HepG2 (cell line): ENCODE results near the gene DNAJB8. TPM values are rescaled to one million over a fixed set of nuclear protein-coding genes. Genes with fewer than 3 reads are reported as not detected.
A peak's percentile ranks its signal among the peaks of the same experiment; 100 is the strongest.

Experiments
- ELF1 ChIP-seq: sonication (generic); formaldehyde crosslinking; IDR thresholded peaks from 2 replicates; pipeline ENCODE4 v1.4.0; 2020; ENCODE audit warnings: missing genetic modification reagents
- GATAD1 ChIP-seq: IDR thresholded peaks from 2 replicates; pipeline ENCODE4 v1.6.1; 2016; ENCODE audit warnings: missing genetic modification reagents, missing compliant biosample characterization
- HBP1 ChIP-seq: IDR thresholded peaks from 2 replicates; pipeline ENCODE4 v1.6.1; 2016; ENCODE audit warnings: low read depth, control low read depth
- HDAC2 ChIP-seq: sonication (generic); formaldehyde crosslinking; IDR thresholded peaks from 2 replicates; pipeline ENCODE4 v1.4.0; 2020; ENCODE audit warnings: missing genetic modification reagents
- HNRNPUL1 ChIP-seq: fragments of 200-400 bp; formaldehyde crosslinking; IDR thresholded peaks from 2 replicates; pipeline ENCODE4 v1.6.1; 2017; ENCODE audit warnings: low read depth, mild to moderate bottlenecking, low read length, moderate library complexity
- ISL2 ChIP-seq: sonication (generic); formaldehyde crosslinking; IDR thresholded peaks from 2 replicates; pipeline ENCODE4 v1.5.0; 2020; ENCODE audit warnings: missing genetic modification reagents
- NFATC3 ChIP-seq: sonication (generic); formaldehyde crosslinking; IDR thresholded peaks from 2 replicates; pipeline ENCODE4 v1.5.1; 2020; ENCODE audit warnings: mild to moderate bottlenecking, missing genetic modification reagents
- NR2C2 ChIP-seq: sonication (generic); formaldehyde crosslinking; IDR thresholded peaks from 2 replicates; pipeline ENCODE4 v1.4.0; 2020; ENCODE audit warnings: missing genetic modification reagents, mild to moderate bottlenecking, moderate library complexity, borderline replicate concordance
- SALL2 ChIP-seq: sonication (generic); formaldehyde crosslinking; IDR thresholded peaks from 2 replicates; pipeline ENCODE4 v1.8.1; 2023; ENCODE audit warnings: mild to moderate bottlenecking, missing genetic modification reagents, inconsistent platforms
- SNAPC5 ChIP-seq: sonication (generic); formaldehyde crosslinking; IDR thresholded peaks from 2 replicates; pipeline ENCODE4 v1.8.1; 2023; ENCODE audit warnings: mild to moderate bottlenecking, missing genetic modification reagents, borderline replicate concordance
- SRSF4 ChIP-seq: fragments of 200-400 bp; formaldehyde crosslinking; IDR thresholded peaks from one replicate; pipeline ENCODE4 v1.6.1; 2018; ENCODE audit warnings: mild to moderate bottlenecking, low read depth, low read length, moderate library complexity; ENCODE audit not compliant: poor library complexity, severe bottlenecking
- XRCC5 ChIP-seq: fragments of 200-400 bp; formaldehyde crosslinking; optimal IDR thresholded peaks from 2 replicates; pipeline ENCODE3; 2017; ENCODE audit warnings: mild to moderate bottlenecking, low read length
- YEATS2 ChIP-seq: sonication (generic); formaldehyde crosslinking; IDR thresholded peaks from 2 replicates; pipeline ENCODE4 v1.4.0; 2020; ENCODE audit warnings: missing genetic modification reagents, borderline replicate concordance
- ZBTB2 ChIP-seq: sonication (generic); formaldehyde crosslinking; IDR thresholded peaks from 2 replicates; pipeline ENCODE4 v1.8.0; 2022; ENCODE audit warnings: low read depth, missing genetic modification reagents
- ZNF335 ChIP-seq: sonication (generic); formaldehyde crosslinking; IDR thresholded peaks from 2 replicates; pipeline ENCODE4 v1.4.0; 2020; ENCODE audit warnings: missing genetic modification reagents
- ZNF33B ChIP-seq: sonication (generic); formaldehyde crosslinking; IDR thresholded peaks from 2 replicates; pipeline ENCODE4 v1.5.1; 2020; ENCODE audit warnings: mild to moderate bottlenecking, missing genetic modification reagents
- ZNF431 ChIP-seq: sonication (generic); formaldehyde crosslinking; IDR thresholded peaks from 2 replicates; pipeline ENCODE4 v1.9.0; 2022; ENCODE audit warnings: missing genetic modification reagents, low read depth, mild to moderate bottlenecking, borderline replicate concordance
- ZNF615 ChIP-seq: sonication (generic); formaldehyde crosslinking; IDR thresholded peaks from 2 replicates; pipeline ENCODE4 v1.5.0; 2020; ENCODE audit warnings: mild to moderate bottlenecking, missing genetic modification reagents, borderline replicate concordance
- ZNF720 ChIP-seq: sonication (generic); formaldehyde crosslinking; IDR thresholded peaks from 2 replicates; pipeline ENCODE4 v1.4.0; 2020; ENCODE audit warnings: missing genetic modification reagents
- ZNF749 ChIP-seq: sonication (generic); formaldehyde crosslinking; IDR thresholded peaks from 2 replicates; pipeline ENCODE4 v1.8.0; 2022; ENCODE audit warnings: mild to moderate bottlenecking, missing genetic modification reagents, moderate library complexity, borderline replicate concordance
- ZNF788 ChIP-seq: sonication (generic); formaldehyde crosslinking; IDR thresholded peaks from 2 replicates; pipeline ENCODE4 v1.5.0; 2020; ENCODE audit warnings: mild to moderate bottlenecking, missing genetic modification reagents, borderline replicate concordance
- ZNF792 ChIP-seq: IDR thresholded peaks from 2 replicates; pipeline ENCODE4 v1.6.1; 2016
- ZSCAN29 ChIP-seq: sonication (generic); formaldehyde crosslinking; conservative IDR thresholded peaks from 2 replicates; pipeline ENCODE4 v1.4.0; 2020; ENCODE audit warnings: mild to moderate bottlenecking, missing genetic modification reagents
- polyA plus RNA-seq, 8 experiments: library from polyadenylated mRNA; depleted of rRNA in 3 of 8; stranded (reverse) in 7 of 8; unstranded in 1 of 8; fragments of >200 nt; fragmentation: Illumina TruSeq in 4 of 8; extraction: Trizol in 4 of 8; gene quantifications; 2 replicates each; pipeline versions ENCODE4 v1.2.1 to v1.2.3, GENCODE V29; 2011 to 2016; ENCODE audit warnings: low read depth in 4 of 8, missing spikeins in 1 of 8, mixed read lengths in 1 of 8; ENCODE audit not compliant: insufficient read depth in 1 of 8
- total RNA-seq, 5 experiments: library from RNA; depleted of rRNA; stranded (reverse); fragments of >200 nt; fragmentation: Illumina TruSeq; extraction: Trizol; gene quantifications; 2 replicates each; pipeline ENCODE4 v1.2.3, GENCODE V29; 2016; ENCODE audit warnings: low read depth in 1 of 5
- TF ChIP-seq, protein P1 (sequence below): IDR thresholded peaks from 2 replicates; pipeline ENCODE4 v1.6.1; 2016; ENCODE audit warnings: missing genetic modification reagents, missing compliant biosample characterization
- TF ChIP-seq, protein P2 (sequence below): sonication (generic); formaldehyde crosslinking; IDR thresholded peaks from 2 replicates; pipeline ENCODE4 v1.4.0; 2020; ENCODE audit warnings: low read depth, mild to moderate bottlenecking, missing genetic modification reagents

Gene DNAJB8
- total and polyA plus RNA-seq, 2 of the 13 experiments (the other 11 are each of a cell fraction or from before 2014, with no cell fraction given) = not detected

- TF ChIP-seq ZNF615 (CRISPR knock-in tag) = no peak
- TF ChIP-seq NR2C2 (CRISPR knock-in tag) = peak; percentile 46; the same call in 1 of the 2 replicates
- TF ChIP-seq HDAC2 (CRISPR knock-in tag) = peak; percentile 27; the same call in 1 of the 2 replicates
- peak; percentile 17; the same call in 1 of the 2 replicates for TF ChIP-seq GATAD1
- 0 out of 2 replicates have a peak, but pooled peaks have one; percentile 26 for TF ChIP-seq ZNF335
- no peak for TF ChIP-seq SALL2 (CRISPR knock-in tag)
- TF ChIP-seq HNRNPUL1 = no peak
- TF ChIP-seq HBP1 (CRISPR knock-in tag) = no peak
- TF ChIP-seq ZNF792 (CRISPR knock-in tag) = no peak
- TF ChIP-seq SNAPC5 = no peak
- TF ChIP-seq ZBTB2 (CRISPR knock-in tag) = no peak
- TF ChIP-seq ZNF749 (CRISPR knock-in tag) = no peak; the same call in 1 of the 2 replicates
- TF ChIP-seq, protein P1, sequence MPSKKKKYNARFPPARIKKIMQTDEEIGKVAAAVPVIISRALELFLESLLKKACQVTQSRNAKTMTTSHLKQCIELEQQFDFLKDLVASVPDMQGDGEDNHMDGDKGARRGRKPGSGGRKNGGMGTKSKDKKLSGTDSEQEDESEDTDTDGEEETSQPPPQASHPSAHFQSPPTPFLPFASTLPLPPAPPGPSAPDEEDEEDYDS (CRISPR knock-in tag) = peak; percentile 97
- TF ChIP-seq ZNF33B (CRISPR knock-in tag) = peak; percentile 78; the same call in 1 of the 2 replicates
- TF ChIP-seq, protein P2, sequence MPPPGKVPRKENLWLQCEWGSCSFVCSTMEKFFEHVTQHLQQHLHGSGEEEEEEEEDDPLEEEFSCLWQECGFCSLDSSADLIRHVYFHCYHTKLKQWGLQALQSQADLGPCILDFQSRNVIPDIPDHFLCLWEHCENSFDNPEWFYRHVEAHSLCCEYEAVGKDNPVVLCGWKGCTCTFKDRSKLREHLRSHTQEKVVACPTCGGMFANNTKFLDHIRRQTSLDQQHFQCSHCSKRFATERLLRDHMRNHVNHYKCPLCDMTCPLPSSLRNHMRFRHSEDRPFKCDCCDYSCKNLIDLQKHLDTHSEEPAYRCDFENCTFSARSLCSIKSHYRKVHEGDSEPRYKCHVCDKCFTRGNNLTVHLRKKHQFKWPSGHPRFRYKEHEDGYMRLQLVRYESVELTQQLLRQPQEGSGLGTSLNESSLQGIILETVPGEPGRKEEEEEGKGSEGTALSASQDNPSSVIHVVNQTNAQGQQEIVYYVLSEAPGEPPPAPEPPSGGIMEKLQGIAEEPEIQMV (CRISPR knock-in tag) = no peak
- peak; percentile 27; the same call in 1 of the 2 replicates for TF ChIP-seq YEATS2 (CRISPR knock-in tag)
- TF ChIP-seq NFATC3 (CRISPR knock-in tag) = peak; percentile 42; the same call in 1 of the 2 replicates
- TF ChIP-seq ZNF720 (CRISPR knock-in tag) = no peak
- TF ChIP-seq ISL2 (CRISPR knock-in tag) = no peak; the same call in 1 of the 2 replicates
- TF ChIP-seq ZSCAN29 (CRISPR knock-in tag) = peak; percentile 77; the same call in 1 of the 2 replicates
- peak; percentile 8 for TF ChIP-seq XRCC5
- peak; percentile 32; the same call in 1 of the 2 replicates for TF ChIP-seq ZNF788 (CRISPR knock-in tag)
- no peak for TF ChIP-seq ELF1 (CRISPR knock-in tag)
- no peak for TF ChIP-seq SRSF4
- TF ChIP-seq ZNF431 (CRISPR knock-in tag) = 0 out of 2 replicates have a peak, but pooled peaks have one; percentile 24
Measured at GRCh38 chr3:128487813-128488635, 21.3 kb upstream of the DNAJB8 start (continued).
